Measurements from ENCODE around the gene PANK3.
"Not testable (repeated sequence)": the region's sequence is repeated elsewhere in the genome, so short reads cannot be mapped to it uniquely, and the experiment has no call there.

Gene PANK3

DNA sequence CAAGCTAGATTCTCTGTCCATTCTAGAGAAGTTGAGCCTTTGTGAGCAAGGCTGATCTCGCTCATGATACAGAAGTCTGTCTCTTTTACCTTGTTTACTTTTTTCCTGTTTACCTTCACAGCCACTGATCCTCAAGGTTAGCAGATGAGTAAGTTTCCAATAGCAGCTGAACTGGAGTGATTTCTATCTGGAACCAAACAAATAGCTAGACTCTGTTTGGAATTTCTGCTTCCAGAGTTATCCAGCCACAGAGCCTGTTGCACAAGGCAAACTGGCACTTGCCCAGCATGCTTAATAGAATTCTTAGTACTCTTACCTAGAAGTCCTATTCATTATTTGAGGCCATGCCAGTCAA is 12.8 kb upstream of the PANK3 start:
- Histone ChIP-seq H3K9me3 (ENCODE audit: control insufficient read depth, low read length) (no peaks in the 10 kb centered on the region), H3K36me3 (ENCODE audit: control insufficient read depth, insufficient read depth, low read length, severe bottlenecking) (no peaks in the 10 kb centered on the region), H3K9ac (ENCODE audit: low read length) (no peak overlapping the region), H3K4me1 (ENCODE audit: control insufficient read depth, insufficient read depth, low read length) (peaks cover 10% of the 10 kb centered on the region), H3K4me3 (ENCODE audit: low read length) (no peak overlapping the region), H3K27me3 (replicated peaks; ENCODE audit: control insufficient read depth, insufficient read depth, low read length) (peaks cover 12% of the 10 kb centered on the region)
- DNase-seq (ENCODE audit: low read depth), result peak; percentile 77

DNA sequence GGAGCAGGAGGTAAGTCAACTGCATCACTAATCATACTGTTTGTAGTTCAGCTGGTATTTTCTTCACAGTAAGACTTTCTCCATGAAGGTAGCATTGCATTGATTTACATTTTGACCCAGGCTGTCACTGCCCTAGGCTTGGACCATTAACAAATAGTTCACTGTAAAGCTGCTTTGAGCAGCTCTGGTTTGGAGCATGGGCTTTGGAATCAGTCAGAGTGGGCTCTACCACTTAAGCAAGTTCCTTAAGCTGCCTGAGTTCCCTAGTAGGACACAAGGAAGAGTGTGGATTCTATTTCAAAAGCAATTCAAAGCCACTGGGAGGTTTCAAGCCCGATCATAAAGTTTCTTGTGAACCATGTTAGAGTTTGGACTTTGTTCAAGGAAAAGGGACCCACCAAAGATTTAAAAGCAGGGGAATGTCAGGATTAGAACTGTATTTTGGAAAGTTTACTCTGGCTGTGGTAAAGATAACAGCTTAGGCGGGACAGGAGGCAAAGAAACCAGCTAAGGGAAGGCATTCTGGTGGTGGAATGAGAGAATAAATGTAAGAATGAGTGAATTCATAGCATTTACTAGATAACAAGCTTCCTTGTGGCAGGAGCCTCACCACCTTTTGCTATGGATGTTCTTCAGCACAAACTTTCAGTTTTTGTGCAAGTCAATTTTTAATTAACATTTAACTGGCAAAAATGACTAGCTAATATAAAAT is 12.3 kb upstream of the PANK3 start:
- no peak overlapping the region for H3K9ac ChIP-seq (ENCODE audit: low read length)
- DNase-seq (ENCODE audit: low read depth), result no peak
- no peak overlapping the region for H3K4me3 ChIP-seq (ENCODE audit: low read length)
- H3K27me3 ChIP-seq (replicated peaks; ENCODE audit: control insufficient read depth, insufficient read depth, low read length), result peaks cover 12% of the 10 kb centered on the region
- peaks cover 10% of the 10 kb centered on the region for H3K4me1 ChIP-seq (ENCODE audit: control insufficient read depth, insufficient read depth, low read length)
- H3K36me3 ChIP-seq (ENCODE audit: control insufficient read depth, insufficient read depth, low read length, severe bottlenecking), result no peaks in the 10 kb centered on the region
- H3K9me3 ChIP-seq (ENCODE audit: control insufficient read depth, low read length), result no peaks in the 10 kb centered on the region

DNA sequence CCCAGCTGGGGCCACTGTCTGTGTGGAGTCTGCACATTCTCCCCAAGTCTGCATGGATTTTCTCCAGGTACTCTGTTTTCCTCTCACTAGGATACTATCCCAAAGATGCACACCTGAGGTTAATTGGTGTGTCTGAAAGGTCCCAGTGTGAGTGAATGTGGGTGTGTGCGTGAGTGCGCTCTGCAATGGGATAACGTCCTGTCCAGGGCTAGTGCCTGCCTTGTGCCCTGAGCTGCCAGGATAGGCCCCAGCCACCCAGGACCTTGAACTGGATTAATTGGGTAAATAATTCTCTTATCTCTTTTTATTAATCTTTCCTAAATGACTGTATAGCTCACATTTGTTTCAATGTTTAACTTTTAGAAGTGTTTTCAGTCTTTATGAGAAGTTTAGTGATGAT is 11.5 kb upstream of the PANK3 start:
- H3K27me3 ChIP-seq (replicated peaks; ENCODE audit: control insufficient read depth, insufficient read depth, low read length), result peaks cover 12% of the 10 kb centered on the region
- no peaks in the 10 kb centered on the region for H3K36me3 ChIP-seq (ENCODE audit: control insufficient read depth, insufficient read depth, low read length, severe bottlenecking)
- no peak overlapping the region for H3K9ac ChIP-seq (ENCODE audit: low read length)
- peaks cover 10% of the 10 kb centered on the region for H3K4me1 ChIP-seq (ENCODE audit: control insufficient read depth, insufficient read depth, low read length)
- no peaks in the 10 kb centered on the region for H3K9me3 ChIP-seq (ENCODE audit: control insufficient read depth, low read length)
- H3K4me3 ChIP-seq (ENCODE audit: low read length), result no peak overlapping the region
- no peak for DNase-seq (ENCODE audit: low read depth)

DNA sequence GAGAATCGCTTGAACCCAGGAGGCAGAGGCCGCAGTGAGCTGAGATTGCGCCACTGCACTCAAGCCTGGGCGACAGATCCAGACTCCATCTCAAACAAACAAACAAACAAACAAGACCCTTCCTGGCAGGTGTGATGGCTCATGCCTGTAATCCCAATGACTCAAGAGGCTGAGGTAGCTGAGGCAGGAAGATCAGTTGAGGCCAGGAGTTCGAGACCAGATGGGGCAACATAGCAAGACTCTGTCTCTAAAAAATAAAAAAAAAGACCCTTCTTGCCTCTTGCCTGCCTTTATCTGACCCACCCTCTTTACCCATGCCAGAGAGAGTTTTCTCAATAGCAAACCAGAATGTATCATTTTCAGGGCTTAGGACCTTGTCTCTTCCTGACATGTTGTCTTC is 8.8 kb upstream of the PANK3 start:
- H3K9ac ChIP-seq (ENCODE audit: low read length), result no peak overlapping the region
- peaks cover 5% of the 10 kb centered on the region for H3K9me3 ChIP-seq (ENCODE audit: control insufficient read depth, low read length)
- no peak overlapping the region for H3K4me3 ChIP-seq (ENCODE audit: low read length)
- DNase-seq (ENCODE audit: low read depth), result no peak
- peaks cover 18% of the 10 kb centered on the region for H3K27me3 ChIP-seq (replicated peaks; ENCODE audit: control insufficient read depth, insufficient read depth, low read length)
- H3K36me3 ChIP-seq (ENCODE audit: control insufficient read depth, insufficient read depth, low read length, severe bottlenecking), result no peaks in the 10 kb centered on the region
- peaks cover 10% of the 10 kb centered on the region for H3K4me1 ChIP-seq (ENCODE audit: control insufficient read depth, insufficient read depth, low read length)

DNA sequence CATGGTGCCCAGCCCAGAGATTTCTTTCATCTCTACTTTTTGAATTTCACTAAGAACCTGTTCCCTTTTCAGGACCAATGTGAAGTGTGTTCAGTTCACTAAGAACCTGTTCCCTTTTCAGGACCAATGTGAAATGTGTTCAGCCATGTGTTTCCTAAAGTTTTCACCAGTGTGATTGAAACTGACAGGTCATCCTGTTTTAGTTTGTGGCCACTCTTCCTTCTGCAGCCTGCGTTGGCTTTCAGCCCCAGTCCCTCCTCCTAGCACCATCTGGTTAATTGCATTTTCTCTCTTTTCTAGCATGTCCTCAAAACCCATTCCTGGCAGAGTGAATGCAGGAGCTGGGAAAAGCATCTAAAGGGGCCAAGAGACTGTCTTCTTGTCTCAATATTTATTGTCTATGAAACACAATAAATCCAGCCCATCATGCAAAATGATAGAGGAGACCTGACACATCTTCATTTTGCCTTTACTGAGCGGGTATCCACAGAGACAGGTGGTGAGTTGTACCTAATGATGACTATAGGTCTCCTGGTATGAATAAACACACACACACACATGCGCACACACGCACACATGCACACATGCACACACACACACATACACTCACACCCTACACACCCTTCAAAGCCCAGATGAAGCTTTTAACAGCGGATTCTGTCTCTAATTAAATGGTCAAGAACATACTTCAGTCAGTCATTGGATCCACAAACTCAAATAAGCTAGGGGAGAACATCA is 6.1 kb upstream of the PANK3 start:
- no peaks in the 10 kb centered on the region for H3K36me3 ChIP-seq (ENCODE audit: control insufficient read depth, insufficient read depth, low read length, severe bottlenecking)
- DNase-seq (ENCODE audit: low read depth), result peak; percentile 59
- peaks cover 12% of the 10 kb centered on the region for H3K27me3 ChIP-seq (replicated peaks; ENCODE audit: control insufficient read depth, insufficient read depth, low read length)
- H3K9ac ChIP-seq (ENCODE audit: low read length), result no peak overlapping the region
- peaks cover 3% of the 10 kb centered on the region for H3K4me1 ChIP-seq (ENCODE audit: control insufficient read depth, insufficient read depth, low read length)
- H3K4me3 ChIP-seq (ENCODE audit: low read length), result no peak overlapping the region
- peaks cover 5% of the 10 kb centered on the region for H3K9me3 ChIP-seq (ENCODE audit: control insufficient read depth, low read length)

DNA sequence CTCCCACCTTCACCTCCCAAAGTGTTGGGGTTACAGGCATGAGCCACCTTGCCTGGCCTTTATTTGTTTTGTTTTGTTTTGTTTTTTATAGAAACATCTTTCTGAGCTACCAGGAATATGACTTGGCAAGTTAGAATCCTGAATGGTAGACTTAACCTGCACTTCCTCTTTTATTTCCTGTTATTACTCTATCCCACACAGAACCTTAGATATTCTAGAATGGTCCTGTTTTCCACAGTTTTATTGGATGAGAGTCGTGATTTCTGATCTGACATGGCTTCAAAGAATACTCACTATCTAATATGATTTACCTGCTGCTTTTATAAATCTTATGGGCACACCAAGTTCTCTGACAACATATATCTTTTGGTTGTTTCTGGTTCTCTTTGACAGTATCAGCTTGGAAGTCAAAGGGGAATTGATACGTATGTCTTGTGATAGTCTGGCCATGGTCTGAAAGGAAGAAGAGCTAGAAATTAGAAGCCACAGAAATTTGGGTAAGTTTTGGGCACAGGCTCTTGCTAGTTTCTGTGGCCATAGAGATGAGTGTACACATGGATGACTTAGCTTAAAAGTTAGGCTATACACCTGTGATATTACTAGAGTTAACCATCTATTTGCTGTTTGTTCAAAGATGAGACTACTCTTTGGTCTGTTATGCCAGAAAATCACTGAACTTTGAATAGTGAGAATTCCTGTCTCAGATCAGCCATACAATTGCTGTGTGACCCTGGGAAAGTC is 4.7 kb upstream of the PANK3 start:
- H3K9ac ChIP-seq (ENCODE audit: low read length), result no peak overlapping the region
- no peak overlapping the region for H3K4me3 ChIP-seq (ENCODE audit: low read length)
- H3K9me3 ChIP-seq (ENCODE audit: control insufficient read depth, low read length), result peaks cover 5% of the 10 kb centered on the region
- peaks cover 8% of the 10 kb centered on the region for H3K4me1 ChIP-seq (ENCODE audit: control insufficient read depth, insufficient read depth, low read length)
- H3K27me3 ChIP-seq (replicated peaks; ENCODE audit: control insufficient read depth, insufficient read depth, low read length), result peaks cover 9% of the 10 kb centered on the region
- no peaks in the 10 kb centered on the region for H3K36me3 ChIP-seq (ENCODE audit: control insufficient read depth, insufficient read depth, low read length, severe bottlenecking)
- no peak for DNase-seq (ENCODE audit: low read depth)

DNA sequence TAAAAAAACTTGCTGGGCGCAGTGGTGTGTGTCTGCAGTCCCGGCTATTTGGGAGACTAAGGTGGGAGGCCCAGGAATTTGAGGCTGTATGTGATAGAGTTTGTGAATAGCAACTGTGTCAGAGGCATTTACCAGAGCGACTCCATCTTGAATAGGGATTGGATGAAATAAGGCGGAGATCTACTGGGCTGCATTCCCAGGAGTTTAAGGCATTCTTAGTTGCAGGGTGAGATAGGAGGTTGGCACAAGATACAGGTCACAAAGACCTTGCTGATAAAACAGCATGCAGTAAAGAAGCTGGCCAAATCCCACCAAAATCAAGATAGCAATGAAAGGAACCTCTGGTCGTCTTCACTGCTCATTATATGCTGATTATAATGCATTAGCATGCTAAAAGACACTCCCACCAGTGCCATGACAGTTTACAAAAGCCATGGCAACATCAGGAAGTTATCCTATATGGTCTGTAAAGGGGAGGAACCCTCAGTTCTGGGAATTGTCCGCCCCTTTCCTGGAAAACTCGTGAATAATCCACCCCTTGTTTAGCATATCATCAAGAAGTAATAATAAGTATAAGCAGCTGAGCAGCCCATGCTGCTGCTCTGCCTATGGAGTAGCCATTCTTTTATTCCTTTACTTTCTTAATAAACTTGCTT is 1.8 kb upstream of the PANK3 start:
- not testable (repeated sequence) for H3K9me3 ChIP-seq (ENCODE audit: control insufficient read depth, low read length); DNase-seq (ENCODE audit: low read depth); H3K9ac ChIP-seq (ENCODE audit: low read length); H3K27me3 ChIP-seq (replicated peaks; ENCODE audit: control insufficient read depth, insufficient read depth, low read length); H3K36me3 ChIP-seq (ENCODE audit: control insufficient read depth, insufficient read depth, low read length, severe bottlenecking)
- H3K4me3 ChIP-seq (ENCODE audit: low read length), result peak overlapping the region; percentile 80
- H3K4me1 ChIP-seq (ENCODE audit: control insufficient read depth, insufficient read depth, low read length), result peaks cover 21% of the 10 kb centered on the region

DNA sequence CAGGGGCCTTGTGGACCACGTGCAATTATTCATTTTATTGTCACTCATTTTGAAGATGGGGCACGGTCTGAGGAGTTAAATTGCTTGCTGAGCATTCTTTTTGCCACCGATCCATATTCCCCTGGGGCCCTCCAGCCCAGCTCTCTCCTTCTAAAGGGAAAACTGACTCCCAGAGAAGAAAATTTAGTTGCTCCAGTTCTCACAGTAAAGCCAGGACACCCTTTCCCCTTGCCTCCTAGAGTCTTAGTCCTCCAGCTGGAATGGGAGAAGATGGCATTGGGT is 1.0 kb upstream of the PANK3 start:
- H3K9ac ChIP-seq (ENCODE audit: low read length), result peak overlapping the region; percentile 88
- H3K4me1 ChIP-seq (ENCODE audit: control insufficient read depth, insufficient read depth, low read length), result peaks cover 29% of the 10 kb centered on the region

DNA sequence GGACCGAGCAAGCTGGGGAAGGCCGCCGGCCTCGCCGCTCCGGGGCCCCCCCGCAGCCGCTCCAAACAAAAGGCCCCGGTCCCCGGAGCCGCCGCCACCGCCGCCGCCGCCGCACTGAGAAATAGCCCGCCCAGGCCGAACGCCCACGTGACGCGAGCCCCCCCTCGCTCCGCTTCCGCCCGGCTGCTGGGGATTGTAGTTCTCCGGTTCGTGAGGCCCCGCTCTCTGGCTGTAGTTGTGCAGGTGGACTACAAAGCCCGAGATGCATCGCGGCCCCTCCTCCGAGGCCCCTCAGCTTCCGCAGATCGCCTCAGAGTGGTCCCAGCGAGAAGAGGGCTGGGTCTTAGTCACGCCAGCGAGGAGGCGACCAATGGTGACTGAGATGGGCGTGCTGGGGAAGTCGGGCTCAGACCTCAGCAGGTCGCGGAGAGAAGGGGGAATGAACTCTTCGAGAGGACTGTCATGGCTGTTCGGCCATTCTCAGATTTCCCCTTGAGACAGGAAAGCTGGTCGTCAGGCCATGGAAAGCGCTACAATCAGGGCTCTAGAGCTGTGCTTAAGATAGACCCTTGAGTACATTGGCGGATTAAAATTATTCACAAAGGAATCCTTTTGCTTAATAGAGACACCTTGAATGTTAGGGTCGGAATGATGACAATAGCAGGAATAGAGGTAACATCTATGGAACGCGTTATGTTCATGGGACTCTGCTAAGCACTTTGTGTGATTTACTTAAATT is 489 bp upstream of the PANK3 start:
- H3K9ac ChIP-seq (ENCODE audit: low read length), result peak overlapping the region; percentile 99
- DNase-seq (ENCODE audit: low read depth), result peak; percentile 99
- H3K36me3 ChIP-seq (ENCODE audit: control insufficient read depth, insufficient read depth, low read length, severe bottlenecking), result no peaks in the 10 kb centered on the region
- H3K4me3 ChIP-seq (ENCODE audit: low read length), result peak overlapping the region; percentile 99
- H3K4me1 ChIP-seq (ENCODE audit: control insufficient read depth, insufficient read depth, low read length), result peaks cover 33% of the 10 kb centered on the region
- H3K9me3 ChIP-seq (ENCODE audit: control insufficient read depth, low read length), result peaks cover 5% of the 10 kb centered on the region
- H3K27me3 ChIP-seq (replicated peaks; ENCODE audit: control insufficient read depth, insufficient read depth, low read length), result no peaks in the 10 kb centered on the region

More for the DNA sequence above, 1.0 kb upstream of the PANK3 start:
- Histone ChIP-seq H3K9me3 (ENCODE audit: control insufficient read depth, low read length) (peaks cover 5% of the 10 kb centered on the region), H3K36me3 (ENCODE audit: control insufficient read depth, insufficient read depth, low read length, severe bottlenecking) (no peaks in the 10 kb centered on the region), H3K27me3 (replicated peaks; ENCODE audit: control insufficient read depth, insufficient read depth, low read length) (peaks cover 2% of the 10 kb centered on the region), H3K4me3 (ENCODE audit: low read length) (peak overlapping the region; percentile 80)
- no peak for DNase-seq (ENCODE audit: low read depth)

DNA sequence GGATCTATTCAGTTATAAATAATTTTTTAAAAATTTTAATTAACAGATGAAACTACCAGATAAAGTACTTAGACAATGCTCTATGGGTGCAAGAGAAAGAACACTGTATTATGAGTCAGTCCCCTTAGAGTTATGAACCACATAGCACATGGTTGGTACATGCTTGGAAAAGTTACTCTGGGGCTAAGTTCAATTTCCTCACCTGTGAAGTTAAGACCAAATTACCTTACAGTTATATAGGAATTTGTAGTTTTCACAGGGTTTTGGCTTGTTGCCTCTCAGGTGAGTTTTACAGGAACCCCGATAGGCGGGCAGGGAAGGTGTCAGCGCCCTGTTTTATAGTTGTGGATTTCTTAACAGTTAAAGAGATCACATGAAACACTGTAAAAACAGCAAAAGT is 1.2 kb downstream of the PANK3 start:
- peak overlapping the region; percentile 99 for H3K9ac ChIP-seq (ENCODE audit: low read length)
- peak; percentile 52 for DNase-seq (ENCODE audit: low read depth)
- no peaks in the 10 kb centered on the region for H3K27me3 ChIP-seq (replicated peaks; ENCODE audit: control insufficient read depth, insufficient read depth, low read length)

More for the DNA sequence above, 1.2 kb downstream of the PANK3 start:
- peak overlapping the region; percentile 99 for H3K4me3 ChIP-seq (ENCODE audit: low read length)
- no peaks in the 10 kb centered on the region for H3K9me3 ChIP-seq (ENCODE audit: control insufficient read depth, low read length)
- H3K36me3 ChIP-seq (ENCODE audit: control insufficient read depth, insufficient read depth, low read length, severe bottlenecking), result no peaks in the 10 kb centered on the region
- H3K4me1 ChIP-seq (ENCODE audit: control insufficient read depth, insufficient read depth, low read length), result peaks cover 33% of the 10 kb centered on the region
